ENCODE data around the gene DIPK1B. TPM values are rescaled to one million over a fixed set of nuclear protein-coding genes. Genes with fewer than 3 reads are reported as not detected.
A peak's percentile ranks its signal among the peaks of the same experiment; 100 is the strongest.

DIPK1B gene
- total and polyA plus RNA-seq, 2 donors = 10.8 to 18.9 TPM

GRCh38 chr9:136729144-136729543 is 16.8 kb downstream of the DIPK1B start:
- Histone ChIP-seq H3K27ac (ENCODE audit: low read depth) (no peak overlapping the region), H3K36me3 (ENCODE audit: insufficient read depth) (no peaks in the 10 kb centered on the region), H3K4me1 (ENCODE audit: insufficient read depth) (no peaks in the 10 kb centered on the region), H3K4me3 (ENCODE audit: low read depth, low read length) (peak overlapping the region; percentile 88)
- no peak for DNase-seq (ENCODE audit: extremely low spot score)
- WGBS = 87% methylated on average over 7 of the region's 7 CpGs

DNA sequence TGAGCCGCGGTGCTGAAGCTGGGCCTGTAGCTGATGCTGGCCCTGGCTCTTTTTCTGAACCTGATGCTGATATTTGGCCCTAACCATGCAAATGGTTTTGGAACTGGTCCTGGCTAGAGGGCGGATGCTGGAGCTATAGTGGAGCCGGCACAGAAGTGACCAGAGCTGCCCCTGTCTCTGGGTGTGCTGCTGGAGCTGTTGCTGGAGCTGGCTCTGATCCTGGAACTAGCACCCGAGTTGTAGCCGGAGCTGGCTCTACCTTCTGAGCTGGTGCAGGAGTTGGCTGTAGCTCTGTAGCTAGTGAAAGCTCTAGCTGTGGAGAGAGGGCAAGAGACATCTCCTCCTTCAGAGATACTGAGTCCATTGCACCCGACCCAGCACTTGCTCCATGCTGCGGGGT is 17.6 kb downstream of the DIPK1B start:
- Histone ChIP-seq H3K27ac (ENCODE audit: low read depth) (no peak overlapping the region), H3K4me1 (ENCODE audit: insufficient read depth) (no peaks in the 10 kb centered on the region), H3K4me3 (ENCODE audit: low read depth, low read length) (no peak overlapping the region), H3K36me3 (ENCODE audit: insufficient read depth) (no peaks in the 10 kb centered on the region)
- DNase-seq (ENCODE audit: extremely low spot score) = no peak
- 93% methylated on average over 8 of the region's 8 CpGs for WGBS

DNA sequence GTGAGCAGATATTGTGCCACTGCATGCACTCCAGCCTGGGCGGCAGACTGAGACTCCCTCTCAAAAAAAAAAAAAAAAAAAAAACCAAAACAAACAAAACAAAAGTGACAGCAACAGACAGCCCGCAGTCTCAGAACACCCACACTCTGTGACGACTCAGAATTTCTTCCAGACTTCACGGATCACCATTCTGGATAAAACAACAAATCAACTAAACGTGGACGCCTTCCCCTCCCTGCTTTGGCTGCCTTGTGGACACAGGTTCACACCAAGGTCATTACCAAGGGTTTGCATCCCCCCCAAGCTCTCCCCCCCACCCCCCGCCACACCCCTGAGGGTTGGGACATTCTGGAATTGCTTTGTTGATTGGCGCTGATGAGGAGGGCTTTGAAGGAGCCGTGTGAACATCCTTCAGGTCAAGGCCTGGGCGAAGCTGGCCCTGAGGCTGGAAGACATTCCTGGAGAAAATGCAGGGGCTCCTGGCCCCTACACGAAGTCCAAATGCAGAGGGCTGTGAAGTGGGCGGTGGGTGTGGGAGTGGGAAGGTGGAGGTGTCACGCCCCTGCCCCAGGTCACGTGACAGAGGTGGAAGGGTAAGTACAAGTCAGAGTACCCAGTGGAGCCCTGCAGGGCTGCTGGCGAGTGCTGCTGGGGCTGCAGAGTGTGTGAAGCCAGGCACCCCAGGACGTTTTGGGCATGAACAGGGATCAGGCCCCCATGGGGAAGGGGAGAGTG is 20.2 kb downstream of the DIPK1B start:
- DNase-seq (ENCODE audit: extremely low spot score) = no peak
- no peaks in the 10 kb centered on the region for H3K36me3 ChIP-seq (ENCODE audit: insufficient read depth)
- 70% methylated on average over 16 of the region's 16 CpGs for whole genome bisulfite sequencing
- no peak overlapping the region for H3K27ac ChIP-seq (ENCODE audit: low read depth)
- H3K4me1 ChIP-seq (ENCODE audit: insufficient read depth) = no peaks in the 10 kb centered on the region
- H3K4me3 ChIP-seq (ENCODE audit: low read depth, low read length) = no peak overlapping the region

DNA sequence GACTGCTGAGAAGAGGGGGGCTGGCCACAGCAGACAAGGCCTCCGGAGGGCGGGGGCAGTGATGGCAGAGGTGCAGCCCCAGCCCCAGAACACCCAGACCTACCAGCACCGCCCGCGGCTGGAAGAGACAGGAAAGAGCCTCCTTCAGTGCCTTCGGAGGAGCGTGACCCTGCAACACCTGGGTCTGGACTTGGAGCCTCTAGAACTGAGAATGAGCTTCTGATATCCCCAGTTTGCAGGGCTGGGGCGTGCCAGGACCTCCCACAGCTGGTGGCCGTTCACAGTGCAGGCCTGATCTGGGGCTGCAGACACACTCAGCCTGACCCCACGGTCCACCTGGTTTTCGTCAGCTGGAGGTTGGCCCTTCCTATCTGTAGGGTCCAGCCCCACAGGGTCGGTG is 21.2 kb downstream of the DIPK1B start:
- Histone ChIP-seq H3K4me1 (ENCODE audit: insufficient read depth) (no peaks in the 10 kb centered on the region), H3K36me3 (ENCODE audit: insufficient read depth) (no peaks in the 10 kb centered on the region), H3K27ac (ENCODE audit: low read depth) (no peak overlapping the region), H3K4me3 (ENCODE audit: low read depth, low read length) (no peak overlapping the region)
- 70% methylated on average over 12 of the region's 12 CpGs for WGBS
- no peak for DNase-seq (ENCODE audit: extremely low spot score)

GRCh38 chr9:136734837-136735496 is 22.6 kb downstream of the DIPK1B start:
- Histone ChIP-seq H3K36me3 (ENCODE audit: insufficient read depth) (no peaks in the 10 kb centered on the region), H3K27ac (ENCODE audit: low read depth) (no peak overlapping the region), H3K4me1 (ENCODE audit: insufficient read depth) (no peaks in the 10 kb centered on the region), H3K4me3 (ENCODE audit: low read depth, low read length) (no peak overlapping the region)
- 84% methylated on average over 12 of the region's 12 CpGs for WGBS
- no peak for DNase-seq (ENCODE audit: extremely low spot score)

DNA sequence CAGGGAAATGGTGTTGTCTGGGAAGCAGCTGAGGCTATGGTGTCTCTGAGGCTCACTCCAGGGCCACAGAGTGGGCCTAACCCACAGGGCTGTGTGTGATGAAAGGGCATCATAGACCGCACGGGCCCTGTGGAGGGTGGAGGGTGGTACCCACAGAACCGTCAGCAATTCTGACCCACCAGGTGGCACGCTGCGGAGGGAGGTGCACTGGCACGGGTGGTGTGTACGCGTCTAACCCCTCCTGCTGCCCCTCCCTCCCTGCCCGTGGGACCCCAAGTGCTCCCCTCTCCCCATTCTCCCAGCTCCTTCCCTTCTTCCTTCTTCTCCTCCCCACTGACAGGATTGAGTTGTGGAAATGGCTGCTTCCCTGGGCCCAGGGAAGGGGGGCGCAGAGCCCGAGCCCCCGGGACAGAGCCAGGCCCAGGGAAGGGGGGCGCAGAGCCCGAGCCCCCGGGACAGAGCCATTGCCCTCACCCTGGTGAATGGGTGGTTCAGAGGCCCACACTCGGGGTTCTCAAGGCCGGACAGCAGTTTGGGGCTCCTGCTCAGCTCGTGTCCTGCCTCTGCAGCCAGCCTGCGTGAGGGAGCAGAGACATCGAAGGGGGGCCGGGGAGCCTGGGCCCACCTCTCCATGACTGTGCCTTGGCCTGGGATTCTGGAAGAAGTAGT is 23.6 kb downstream of the DIPK1B start:
- Histone ChIP-seq H3K4me3 (ENCODE audit: low read depth, low read length) (no peak overlapping the region), H3K27ac (ENCODE audit: low read depth) (no peak overlapping the region), H3K4me1 (ENCODE audit: insufficient read depth) (no peaks in the 10 kb centered on the region), H3K36me3 (ENCODE audit: insufficient read depth) (no peaks in the 10 kb centered on the region)
- 78% methylated on average over 21 of the region's 21 CpGs for WGBS
- DNase-seq (ENCODE audit: extremely low spot score) = no peak

GRCh38 chr9:136738960-136739359 is 26.6 kb downstream of the DIPK1B start:
- 88% methylated on average over 20 of the region's 20 CpGs for WGBS
- no peaks in the 10 kb centered on the region for H3K36me3 ChIP-seq (ENCODE audit: insufficient read depth)
- H3K27ac ChIP-seq (ENCODE audit: low read depth) = no peak overlapping the region
- no peak for DNase-seq (ENCODE audit: extremely low spot score)
- H3K4me3 ChIP-seq (ENCODE audit: low read depth, low read length) = no peak overlapping the region
- H3K4me1 ChIP-seq (ENCODE audit: insufficient read depth) = no peaks in the 10 kb centered on the region

DNA sequence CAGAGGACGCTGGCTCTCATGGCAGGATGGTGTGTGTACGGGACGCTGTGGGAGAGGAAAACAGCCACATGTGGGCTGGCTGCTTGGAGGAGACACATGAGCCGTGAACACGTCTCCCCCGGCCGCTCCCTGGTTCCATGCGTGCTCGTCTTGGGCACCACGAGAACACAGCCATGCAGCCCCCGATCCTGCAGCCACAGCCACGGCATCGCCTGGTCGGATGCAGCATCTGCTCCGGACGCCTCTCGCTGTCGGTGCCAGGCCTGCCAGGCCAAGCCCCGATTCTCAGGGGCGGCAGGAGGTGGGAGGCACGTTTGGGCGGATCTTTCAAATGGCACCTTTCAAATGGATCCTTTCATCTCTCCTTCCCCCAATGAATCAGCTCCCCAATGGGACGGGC is 27.1 kb downstream of the DIPK1B start:
- 77% methylated on average over 23 of the region's 23 CpGs for WGBS
- no peak for DNase-seq (ENCODE audit: extremely low spot score)
- H3K36me3 ChIP-seq (ENCODE audit: insufficient read depth) = no peaks in the 10 kb centered on the region
- no peak overlapping the region for H3K4me3 ChIP-seq (ENCODE audit: low read depth, low read length)
- no peaks in the 10 kb centered on the region for H3K4me1 ChIP-seq (ENCODE audit: insufficient read depth)
- H3K27ac ChIP-seq (ENCODE audit: low read depth) = no peak overlapping the region

DNA sequence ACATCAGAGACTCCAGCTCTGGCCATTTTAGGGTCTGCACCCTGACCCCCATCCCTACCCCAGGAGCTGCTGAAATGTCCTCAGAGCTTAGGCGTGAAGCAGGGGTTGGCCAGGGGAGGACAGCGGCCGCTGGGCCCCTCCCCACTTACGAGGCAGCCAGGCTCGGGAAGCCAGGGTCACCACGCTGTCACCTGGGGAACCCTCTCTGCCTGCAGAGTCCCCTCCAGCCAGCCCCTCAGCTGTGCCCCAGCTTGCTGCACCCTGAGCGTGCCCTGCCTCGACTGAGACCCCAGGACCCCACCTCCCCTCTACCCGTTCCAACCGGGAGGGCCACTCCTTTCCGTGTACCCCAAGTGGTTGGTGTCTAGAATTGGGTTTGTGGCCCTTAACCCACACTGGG is 27.7 kb downstream of the DIPK1B start:
- no peak for DNase-seq (ENCODE audit: extremely low spot score)
- no peaks in the 10 kb centered on the region for H3K4me1 ChIP-seq (ENCODE audit: insufficient read depth)
- no peaks in the 10 kb centered on the region for H3K36me3 ChIP-seq (ENCODE audit: insufficient read depth)
- H3K27ac ChIP-seq (ENCODE audit: low read depth) = no peak overlapping the region
- 84% methylated on average over 11 of the region's 11 CpGs for WGBS
- no peak overlapping the region for H3K4me3 ChIP-seq (ENCODE audit: low read depth, low read length)

DNA sequence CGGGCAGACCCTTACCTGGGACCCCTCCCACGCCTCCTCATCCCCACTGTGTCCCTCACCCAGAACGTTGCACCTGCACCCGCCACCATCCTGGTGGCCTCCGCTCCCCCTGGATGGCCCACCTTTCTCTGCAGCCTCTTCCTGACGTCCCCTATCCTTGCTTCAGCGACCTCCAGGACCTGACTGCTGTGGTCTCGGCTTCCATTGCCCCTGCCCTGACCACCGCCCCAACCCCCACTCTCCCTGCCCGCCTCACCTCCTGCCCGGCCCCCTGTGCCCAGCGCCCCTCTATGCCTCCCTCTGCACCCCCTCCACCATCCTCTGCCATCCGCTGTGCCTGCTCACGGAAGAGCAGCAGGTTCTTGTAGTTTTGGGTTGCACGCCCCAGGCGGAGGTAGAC is 28.1 kb downstream of the DIPK1B start:
- no peak for DNase-seq (ENCODE audit: extremely low spot score)
- no peak overlapping the region for H3K4me3 ChIP-seq (ENCODE audit: low read depth, low read length)
- H3K27ac ChIP-seq (ENCODE audit: low read depth) = no peak overlapping the region
- H3K4me1 ChIP-seq (ENCODE audit: insufficient read depth) = no peaks in the 10 kb centered on the region
- WGBS = 87% methylated on average over 16 of the region's 16 CpGs
- H3K36me3 ChIP-seq (ENCODE audit: insufficient read depth) = no peaks in the 10 kb centered on the region

GRCh38 chr9:136740971-136741882 is 28.9 kb downstream of the DIPK1B start:
- no peak overlapping the region for H3K4me3 ChIP-seq (ENCODE audit: low read depth, low read length)
- no peaks in the 10 kb centered on the region for H3K4me1 ChIP-seq (ENCODE audit: insufficient read depth)
- H3K36me3 ChIP-seq (ENCODE audit: insufficient read depth) = no peaks in the 10 kb centered on the region
- H3K27ac ChIP-seq (ENCODE audit: low read depth) = no peak overlapping the region
- 18% methylated on average over 37 of the region's 37 CpGs for WGBS
- DNase-seq (ENCODE audit: extremely low spot score) = no peak

DNA sequence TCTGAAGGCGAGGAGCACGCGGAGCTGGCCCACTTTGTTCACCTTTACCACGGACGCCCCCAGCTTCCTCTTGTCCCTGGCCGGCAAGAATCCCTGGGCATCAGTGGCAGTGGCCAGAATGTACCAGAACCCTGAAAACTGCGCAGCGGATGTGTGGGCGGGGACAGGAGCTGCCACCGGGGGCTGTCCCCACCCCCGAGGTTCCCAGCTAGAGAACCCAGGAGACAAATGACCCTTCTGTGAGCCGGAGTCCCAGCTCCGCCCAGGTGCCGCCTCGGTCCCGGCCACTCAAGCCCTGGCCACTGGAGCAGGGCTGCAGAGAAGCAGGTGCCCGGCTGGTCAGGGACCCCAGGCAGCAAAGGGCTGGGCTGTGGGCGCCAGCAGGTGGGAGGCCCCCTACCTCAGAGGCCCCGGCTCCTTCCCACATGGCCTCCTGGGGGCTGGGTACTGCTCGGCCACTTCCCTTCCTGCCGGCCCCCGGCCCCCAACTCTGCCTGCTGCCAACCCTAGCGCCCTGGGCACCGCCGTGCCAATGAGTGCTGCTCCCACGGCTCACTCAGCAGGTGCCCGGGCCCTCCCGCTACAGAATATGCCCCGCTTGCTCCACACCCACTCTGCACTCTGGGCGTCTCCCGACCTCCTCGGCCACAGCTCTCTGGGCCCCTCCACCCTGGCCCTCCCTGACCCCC is 29.7 kb downstream of the DIPK1B start:
- Histone ChIP-seq H3K36me3 (ENCODE audit: insufficient read depth) (no peaks in the 10 kb centered on the region), H3K4me3 (ENCODE audit: low read depth, low read length) (no peak overlapping the region), H3K4me1 (ENCODE audit: insufficient read depth) (no peaks in the 10 kb centered on the region), H3K27ac (ENCODE audit: low read depth) (no peak overlapping the region)
- WGBS = 51% methylated on average over 32 of the region's 32 CpGs
- no peak for DNase-seq (ENCODE audit: extremely low spot score)
